G401.6 (cell line): ENCODE measurements around the gene DGKQ.

Experiments used
- FAIRE-seq: peaks from 2 replicates; lab custom pipeline; 2012; peaks lifted over from hg19 to GRCh38; lab: Jason Lieb, UNC

Gene DGKQ

DNA sequence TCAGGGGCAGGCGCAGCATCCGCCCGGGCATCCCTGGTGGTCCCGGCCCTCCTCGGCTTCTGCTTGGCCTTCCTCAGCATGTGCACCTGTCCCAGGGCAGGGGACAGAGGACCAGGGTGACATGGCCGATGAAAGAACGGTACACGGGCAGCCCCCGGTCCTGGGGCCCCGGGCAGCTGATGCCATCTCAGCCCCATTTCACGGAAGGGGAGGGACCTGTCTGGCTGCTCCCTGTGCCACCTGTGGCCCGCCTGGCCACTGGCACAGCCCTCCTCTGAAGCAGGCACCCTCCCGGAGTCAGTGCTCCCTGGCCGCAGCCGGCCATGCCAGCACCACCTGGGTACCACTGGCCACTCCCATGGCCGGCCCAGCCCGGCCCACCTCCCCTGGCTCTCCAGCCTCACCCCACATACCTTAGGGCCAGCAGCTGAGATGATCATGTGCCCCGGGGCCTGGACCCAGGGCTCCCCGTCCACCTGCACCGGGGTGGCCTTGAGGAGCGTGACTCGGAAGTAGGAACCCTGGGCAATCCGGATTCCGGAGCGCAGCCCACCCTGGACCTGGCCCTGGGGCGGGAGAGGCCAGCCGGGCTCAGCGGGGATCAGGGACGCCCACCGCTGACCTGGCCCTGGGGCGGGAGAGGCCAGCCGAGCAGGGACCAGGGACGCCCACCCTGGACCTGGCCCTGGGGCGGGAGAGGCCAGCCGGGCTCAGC, 12.6 kb downstream of the DGKQ start:
- FAIRE-seq: no peak

DNA sequence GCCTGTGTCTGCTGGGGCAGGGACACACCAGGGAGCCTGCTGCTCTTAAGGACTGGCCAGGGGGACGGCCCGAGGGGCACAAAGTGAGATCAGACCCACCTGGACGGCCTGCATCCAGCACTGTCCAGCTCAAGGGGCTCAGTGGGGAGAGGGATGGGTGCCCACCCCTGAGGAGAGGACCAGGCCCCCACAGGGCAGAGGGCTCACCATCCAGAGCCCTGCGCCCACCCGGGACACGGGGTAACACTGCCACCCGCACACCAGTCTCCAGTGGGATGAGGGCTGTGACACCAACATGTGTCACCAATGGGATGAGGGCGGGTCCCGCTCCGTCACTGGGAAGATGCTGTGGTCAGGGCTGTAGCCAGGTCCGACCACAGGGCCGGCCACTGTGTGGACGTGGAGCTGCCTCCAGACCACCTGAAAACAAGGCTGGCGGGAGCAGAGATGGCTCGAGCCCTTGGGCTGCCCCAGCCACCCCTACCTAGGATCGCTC, 13.2 kb downstream of the DGKQ start:
- no peak for FAIRE-seq

DNA sequence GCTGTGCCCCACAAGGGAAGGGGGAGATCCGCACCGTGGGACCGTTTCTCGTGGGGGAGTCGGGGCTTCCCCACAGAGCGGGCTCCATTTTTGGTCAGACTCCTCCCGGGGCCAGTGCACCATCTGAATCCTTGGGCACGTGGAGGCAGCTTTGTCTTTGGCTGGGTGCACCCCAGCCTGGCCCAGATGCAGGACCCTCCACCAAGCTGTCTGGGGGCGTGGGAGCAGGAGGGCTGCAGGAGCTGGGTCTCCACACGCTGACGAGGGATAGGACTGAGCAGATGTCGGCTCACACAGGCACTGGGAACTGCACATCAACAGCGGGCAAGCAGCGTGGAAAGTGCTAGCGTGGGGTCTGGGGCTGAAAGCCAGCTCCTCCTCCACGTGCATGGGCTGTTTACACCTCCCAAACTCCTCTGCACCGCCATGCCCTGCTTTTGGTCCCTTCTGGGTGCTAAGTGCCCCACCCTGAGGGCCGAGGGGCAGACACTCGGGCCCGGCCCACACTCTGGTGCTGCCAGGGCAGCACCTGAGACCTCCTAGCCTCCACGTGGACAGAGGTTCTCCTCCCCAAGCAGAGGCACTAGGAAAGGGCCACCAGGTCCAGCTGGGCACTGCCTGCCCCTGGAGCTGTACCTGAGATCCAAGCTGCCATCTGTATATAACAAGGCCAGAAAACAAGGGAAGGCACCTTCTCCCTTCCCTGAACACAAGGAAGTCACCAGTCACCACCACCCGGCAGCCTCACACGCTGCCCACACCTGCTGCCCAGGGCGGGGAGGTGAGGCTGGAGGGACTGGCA, 13.8 kb downstream of the DGKQ start:
- no peak for FAIRE-seq

DNA sequence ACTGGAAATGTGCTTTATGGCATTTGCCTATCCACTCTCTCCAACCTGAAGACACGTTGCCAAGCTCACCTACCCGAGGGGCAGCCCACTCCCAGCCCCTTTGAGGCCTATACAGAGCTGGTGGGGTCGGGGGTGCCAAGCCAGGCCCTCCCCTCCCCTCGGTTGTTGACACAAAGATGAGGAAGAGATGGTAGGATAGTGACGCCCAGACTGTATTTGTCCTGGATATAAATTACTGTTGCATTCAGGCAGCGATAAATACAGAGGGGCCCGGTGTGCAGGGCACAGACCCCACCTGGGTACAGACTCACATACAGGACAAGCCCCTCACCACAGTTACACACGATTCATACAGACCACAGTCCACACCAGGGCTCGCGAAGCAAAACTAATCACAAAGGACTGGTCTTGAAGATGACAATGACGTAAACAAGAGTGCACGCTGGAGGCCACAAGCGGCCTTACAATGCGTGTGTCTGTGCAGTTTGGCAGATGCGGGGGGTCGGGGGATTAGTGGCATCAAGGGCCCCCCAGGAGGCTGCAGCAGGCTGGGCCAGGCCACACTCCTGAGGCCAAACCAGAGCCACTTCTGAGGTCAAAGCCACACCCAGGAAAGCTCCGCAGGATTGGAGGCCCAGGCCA, 14.6 kb downstream of the DGKQ start:
- no peak for FAIRE-seq

DNA sequence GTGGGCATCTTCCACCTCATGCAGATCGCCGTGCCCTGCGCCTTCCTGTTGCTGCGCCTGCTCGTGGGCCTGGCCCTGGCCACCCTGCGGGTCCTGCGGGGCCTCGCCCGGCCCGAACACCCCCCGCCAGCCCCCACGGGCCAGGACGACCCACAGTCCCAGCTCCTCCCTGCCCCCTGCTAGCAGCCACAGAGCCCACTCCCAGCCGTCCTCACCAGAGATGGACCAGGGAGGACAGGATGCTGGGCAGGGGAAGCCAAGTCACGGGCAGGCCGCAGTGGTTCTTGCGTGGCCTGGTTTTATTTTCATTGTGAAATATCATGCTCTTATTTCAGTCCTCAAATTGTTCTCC, 15.1 kb downstream of the DGKQ start:
- no peak for FAIRE-seq

DNA sequence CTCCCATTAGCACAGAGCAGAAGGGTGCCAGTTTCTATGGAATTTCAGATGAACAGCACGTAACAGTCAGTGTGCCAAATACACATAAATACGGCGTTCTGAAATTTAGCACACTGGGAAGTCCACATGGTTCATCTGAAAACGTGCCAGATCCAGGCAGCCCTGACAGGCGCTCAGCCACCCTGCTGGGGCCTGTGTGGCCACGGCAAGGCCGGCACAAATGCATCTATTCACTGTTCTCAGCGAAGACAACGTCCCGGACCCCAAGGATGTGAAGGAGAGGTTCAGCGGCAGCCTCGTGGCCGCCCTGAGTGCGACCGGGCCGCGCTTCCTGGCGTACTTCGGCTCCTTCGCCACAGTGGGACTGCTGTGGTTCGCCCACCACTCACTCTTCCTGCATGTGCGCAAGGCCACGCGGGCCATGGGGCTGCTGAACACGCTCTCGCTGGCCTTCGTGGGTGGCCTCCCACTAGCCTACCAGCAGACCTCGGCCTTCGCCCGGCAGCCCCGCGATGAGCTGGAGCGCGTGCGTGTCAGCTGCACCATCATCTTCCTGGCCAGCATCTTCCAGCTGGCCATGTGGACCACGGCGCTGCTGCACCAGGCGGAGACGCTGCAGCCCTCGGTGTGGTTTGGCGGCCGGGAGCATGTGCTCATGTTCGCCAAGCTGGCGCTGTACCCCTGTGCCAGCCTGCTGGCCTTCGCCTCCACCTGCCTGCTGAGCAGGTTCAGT, 15.6 kb downstream of the DGKQ start:
- FAIRE-seq: no peak

DNA sequence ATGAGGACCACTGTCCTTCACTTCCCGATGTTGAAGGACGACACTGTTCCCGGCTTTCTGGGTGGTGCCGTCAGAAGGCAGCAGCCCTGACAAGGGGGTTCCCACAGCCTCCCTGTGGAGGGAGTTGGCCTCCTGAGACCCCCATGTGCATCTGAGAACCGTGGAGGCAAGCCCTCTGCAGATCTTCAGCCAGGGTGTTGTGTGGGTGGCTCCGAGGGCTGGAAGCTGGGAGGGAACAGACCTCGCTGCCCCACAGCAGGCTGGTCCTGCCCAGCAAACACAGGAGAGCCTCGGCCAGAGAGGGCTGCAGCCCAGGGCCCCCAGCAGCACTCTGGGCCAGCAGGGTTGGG, 16.2 kb downstream of the DGKQ start:
- no peak for FAIRE-seq

DNA sequence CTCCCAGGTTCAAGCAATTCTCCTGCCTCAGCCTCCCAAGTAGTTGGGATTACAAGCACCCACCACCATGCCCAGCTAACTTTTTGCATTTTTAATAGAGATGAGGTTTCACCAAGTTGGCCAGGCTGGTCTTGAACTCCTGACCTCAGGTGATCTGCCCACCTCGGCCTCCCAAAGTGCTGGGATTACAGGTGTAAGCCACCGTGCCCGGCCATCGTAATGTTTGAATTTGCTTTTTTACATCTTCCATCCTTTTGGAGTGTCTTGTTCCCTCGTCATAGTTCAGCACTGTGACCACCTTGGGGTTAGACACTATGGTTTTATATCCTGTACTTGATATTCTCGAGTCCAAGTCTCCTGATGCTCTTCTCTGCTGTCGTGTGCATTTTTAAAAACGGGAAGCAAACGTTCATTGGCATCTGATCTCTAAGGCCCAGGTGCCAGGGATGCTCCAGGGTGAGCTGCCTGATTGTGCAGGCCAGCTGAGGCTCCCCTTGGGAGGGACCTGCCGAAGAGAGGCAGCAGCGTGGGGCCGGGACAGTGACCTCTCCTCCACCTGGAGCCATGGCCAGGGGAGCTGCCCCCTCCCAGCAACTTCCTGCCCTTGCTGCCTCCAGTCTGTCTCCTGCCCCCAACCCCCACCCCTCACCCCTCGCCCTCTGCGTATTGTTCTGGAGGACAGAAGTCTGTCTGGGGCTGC, 16.7 kb downstream of the DGKQ start:
- no peak for FAIRE-seq

DNA sequence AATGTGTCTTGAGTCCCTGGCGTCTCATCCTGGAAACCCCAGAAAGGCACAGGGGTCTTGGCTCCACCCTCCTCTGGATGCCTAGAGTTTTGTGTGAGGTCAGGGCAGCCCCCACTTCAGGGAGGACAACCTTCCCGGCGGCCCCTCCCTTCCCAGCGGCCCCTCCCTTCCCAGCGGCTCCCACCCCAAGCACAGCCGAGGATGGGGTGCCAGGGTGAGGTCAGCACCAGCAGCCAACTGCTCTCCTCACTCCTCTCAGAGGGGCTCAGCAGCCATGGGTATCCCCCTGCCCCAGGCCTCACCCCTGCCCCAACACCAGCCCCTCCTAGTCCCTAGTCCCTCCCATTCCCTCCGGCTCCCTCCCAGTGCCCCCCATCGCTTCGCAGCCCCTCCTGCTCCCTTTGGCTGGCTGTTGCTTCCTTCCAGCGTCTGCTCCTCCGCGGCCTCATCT, 17.4 kb downstream of the DGKQ start:
- FAIRE-seq: no peak

DNA sequence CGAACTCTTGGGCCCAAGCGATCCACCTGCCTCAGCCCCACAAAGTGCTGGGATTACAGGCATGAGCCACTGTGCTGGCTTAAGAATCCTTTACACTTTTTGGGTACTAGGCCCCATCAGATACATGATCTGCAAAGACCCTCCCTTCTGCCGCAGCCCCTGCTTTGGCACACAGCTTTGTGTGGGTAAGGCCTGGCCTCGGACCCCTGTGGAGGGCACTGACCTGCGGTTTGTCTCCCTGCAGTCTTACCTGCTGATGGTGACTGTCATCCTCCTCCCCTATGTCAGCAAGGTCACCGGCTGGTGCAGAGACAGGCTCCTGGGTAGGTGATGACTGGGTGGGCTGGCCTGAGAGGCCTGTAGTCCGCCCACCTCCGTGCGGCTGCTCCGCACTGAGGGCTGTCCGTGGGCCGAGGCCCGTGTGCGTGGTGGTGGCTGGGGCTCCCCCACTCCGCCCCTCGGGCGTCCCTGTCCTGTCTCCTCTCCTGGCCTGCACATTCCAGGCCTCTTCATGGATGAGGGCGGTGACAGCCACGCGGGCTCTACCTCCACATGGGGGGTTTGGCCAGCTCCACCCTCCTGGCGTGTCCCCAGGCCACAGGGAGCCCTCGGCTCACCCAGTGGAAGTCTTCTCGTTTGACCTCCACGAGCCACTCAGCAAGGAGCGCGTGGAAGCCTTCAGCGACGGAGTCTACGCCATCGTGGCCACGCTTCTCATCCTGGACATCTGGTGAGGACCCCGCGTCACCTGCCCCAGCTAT, 18.0 kb downstream of the DGKQ start:
- FAIRE-seq: no peak

DNA sequence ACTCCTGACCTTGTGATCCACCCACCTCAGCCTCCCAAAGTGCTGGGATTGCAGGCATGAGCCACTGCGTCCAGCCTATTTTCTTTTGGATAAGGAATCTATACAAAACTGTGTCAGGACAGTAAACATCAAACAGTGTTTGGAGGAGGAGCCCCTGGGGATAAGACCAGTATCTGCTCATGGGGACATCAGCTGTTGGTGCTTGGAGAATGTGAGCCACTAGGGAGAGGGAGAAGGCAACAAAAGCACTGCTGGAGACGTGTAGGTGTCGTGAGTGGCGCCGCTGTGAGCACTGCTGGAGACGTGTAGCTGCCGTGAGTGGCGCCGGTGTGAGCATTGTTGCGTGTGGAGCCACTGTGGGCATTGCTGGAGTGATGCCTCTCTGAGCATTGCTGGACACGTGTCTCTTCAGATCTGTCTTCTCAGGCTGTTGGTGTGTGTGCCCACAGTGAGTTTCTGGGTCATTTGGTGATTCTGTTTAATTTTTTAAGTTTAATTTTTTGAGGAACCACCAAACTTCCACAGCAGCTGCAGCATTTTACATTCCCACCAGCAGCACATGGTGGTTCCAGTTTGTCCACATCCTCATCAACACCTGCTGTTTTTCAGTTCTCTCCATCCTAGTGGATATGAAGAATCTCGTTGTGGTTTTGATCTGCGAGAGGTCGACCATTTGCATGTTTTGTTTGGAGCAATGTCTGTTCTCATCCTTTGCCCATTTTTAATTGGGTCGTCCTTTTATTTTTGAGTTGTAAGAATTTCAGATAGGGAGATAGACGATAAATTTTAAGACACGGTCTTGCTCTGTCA, 19.0 kb downstream of the DGKQ start:
- FAIRE-seq: no peak

DNA sequence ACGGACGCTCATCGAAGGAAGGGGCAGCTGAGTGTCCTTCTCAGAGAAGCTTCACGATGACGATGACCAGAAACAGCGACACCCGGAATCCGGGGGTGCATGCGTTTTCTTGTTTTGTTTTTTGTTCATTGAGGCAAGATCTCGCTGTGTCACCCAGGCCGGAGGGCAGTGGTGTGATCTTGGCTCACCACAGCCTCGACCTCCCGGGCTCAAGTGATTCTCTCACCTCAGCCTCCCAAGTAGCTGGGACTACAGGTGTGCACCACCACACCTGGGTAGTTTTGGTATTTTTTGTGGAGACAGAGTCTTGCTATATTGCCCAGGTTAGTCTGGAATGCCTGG, 19.8 kb downstream of the DGKQ start:
- no peak for FAIRE-seq

DNA sequence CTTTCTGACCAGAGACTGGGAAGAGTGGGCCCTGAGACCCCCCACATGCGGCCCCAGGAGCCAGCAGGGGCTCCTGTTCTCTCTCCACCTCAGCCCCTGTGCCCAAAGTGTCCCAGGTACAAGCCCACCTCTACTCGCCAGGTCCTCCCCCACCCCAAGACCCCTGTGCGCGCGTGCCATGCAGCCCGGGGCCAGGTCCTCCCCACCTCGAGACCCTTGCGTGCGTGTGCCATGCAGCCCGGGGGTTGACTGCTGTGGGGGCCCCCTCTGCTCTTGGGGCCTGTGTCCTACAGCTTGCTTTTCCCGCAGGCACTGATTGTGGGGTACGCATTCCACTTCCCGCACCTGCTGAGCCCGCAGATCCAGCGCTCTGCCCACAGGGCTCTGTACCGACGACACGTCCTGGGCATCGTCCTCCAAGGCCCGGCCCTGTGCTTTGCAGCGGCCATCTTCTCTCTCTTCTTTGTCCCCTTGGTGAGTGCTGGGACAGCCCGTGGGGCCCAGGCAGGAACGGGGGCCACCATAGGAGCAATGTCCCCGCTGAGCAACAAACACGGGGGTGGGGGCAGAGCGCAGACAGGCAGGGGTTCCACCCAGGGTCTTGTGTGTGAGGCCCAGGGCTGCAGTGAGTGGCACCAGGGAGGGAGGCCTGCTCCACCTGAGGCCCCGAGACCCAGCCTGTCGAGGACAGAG, 20.3 kb downstream of the DGKQ start:
- no peak for FAIRE-seq

DNA sequence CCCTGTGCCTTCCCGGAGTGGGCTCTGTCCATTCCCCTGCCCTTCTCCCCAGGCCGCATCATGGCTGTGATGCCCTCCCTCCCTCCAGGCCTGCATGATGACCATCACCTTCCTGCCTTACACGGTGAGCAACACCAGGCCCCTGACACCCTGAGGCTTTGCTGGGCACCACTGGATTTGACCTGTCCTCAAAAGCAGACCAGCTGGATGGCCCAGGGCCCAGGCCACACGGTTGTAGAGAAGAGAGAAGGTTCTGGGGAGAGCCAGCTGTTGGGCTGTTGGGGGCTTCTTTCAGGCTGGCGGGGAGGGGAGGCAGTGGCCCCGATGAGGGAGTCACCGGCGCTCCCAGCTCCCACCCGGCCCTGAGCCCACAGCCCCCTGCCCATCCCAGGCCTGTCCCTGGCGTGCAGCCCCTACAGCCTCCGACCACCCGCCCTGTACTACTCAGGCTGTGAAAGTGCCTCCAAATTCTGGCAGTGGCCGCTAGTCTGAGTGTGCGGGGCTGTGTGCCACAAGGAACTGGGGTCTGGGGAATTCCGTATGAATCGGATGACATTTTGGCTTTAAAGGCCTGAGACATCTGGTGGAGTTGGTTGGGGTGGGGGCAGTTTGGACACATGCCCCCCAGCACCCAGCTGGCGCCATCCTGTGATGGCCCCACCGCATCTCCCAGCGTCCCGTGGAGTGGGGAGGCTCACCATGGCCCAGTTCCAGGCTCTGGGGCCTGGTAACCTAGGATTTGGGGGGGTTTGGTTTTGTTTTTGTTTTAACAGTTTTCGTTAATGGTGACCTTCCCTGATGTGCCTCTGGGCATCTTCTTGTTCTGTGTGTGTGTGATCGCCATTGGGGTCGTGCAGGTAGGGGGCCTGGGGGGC, 21.5 kb downstream of the DGKQ start:
- FAIRE-seq: no peak

DNA sequence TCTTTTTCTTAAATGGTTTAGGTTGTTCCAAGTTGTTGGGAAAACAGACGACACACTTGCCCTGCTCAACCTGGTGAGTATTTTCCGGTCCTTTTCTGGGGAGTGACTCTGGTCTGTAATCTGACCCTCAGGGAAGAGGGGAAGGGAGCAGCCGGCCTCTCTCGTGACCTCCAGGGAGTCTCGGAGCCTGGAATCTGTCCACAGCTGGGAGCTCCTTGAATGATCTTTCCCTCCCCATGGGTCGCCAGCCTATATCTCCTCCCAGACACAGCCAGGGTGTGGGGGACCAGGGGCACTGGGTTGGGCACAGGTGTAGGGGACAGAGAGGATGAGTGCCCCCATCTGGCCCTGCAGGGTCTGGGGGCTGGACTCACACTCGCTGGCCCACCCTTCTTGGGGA, 22.2 kb downstream of the DGKQ start:
- no peak for FAIRE-seq

DNA sequence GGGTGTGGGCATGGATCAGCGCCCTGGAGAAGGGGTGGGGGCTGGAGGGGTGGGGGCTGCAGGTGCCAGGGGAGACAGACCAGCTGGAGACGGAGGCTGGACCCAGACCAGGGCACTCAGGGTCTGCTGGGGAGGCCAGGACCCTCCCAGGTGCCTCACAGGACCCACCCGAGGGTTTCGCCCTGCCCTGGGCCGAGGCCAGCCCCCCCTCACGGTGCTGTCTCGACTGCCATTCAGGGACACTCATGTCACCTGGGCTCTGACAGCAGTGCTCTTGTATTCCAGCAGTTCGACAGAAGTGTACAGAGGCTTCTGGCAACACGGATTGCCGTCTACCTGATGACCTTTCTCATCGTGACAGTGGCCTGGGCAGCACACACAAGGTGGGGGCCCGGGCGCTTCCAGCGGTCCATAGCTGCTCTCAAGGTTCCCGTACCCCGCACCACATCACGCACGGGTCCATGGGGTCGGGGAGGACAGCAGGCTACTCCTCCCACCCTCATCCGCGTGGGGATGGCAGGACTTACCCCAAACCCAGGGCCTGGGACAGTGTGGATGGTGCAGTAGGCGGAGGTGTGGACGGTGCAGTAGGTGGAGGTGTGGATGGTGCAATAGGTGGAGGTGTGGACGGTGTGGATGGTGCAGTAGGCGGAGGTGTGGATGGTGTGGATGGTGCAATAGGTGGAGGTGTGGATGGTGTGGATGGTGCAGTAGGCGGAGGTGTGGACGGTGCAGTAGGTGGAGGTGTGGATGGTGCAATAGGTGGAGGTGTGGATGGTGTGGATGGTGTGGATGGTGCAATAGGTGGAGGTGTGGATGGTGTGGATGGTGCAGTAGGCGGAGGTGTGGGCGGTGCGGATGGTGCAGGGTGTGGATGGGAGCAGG, 23.0 kb downstream of the DGKQ start:
- FAIRE-seq: no peak

DNA sequence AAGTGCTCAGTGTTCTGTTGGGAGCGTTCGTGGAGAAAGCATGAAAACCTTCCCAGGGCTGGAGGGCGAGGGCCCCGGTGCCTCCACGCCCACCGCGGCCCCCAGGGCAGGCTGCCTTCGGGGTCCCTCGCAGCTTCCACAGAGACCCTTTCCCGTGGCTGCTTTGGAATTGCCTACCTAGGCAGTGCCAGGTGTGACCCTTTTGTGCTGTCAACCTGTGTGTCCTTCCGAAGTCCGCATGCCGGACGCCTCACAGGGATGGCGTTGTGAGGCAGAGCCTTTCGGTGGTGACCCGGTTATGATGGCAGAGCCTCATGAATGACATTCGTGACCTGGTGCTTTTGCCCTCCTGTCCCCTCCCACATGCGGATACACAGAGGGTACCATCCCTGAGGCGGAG, 23.7 kb downstream of the DGKQ start:
- no peak for FAIRE-seq

DNA sequence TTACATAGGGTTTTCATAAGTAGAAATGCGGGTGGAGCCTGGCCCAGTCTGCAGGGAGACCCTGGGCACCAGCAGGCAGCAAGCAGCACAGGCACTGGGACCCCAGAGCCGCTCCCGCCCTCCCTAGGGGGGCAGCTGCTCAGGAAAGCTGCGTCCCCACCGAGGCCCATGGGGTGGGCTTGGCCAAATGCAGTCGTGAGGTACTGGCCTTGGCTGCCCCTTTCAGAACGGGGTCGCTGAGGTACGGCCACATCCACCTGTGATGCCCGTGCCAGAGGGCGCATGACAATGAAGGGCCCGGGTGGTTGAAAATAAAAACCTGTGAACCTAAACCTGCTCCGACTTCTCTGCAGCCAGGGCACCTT, 24.5 kb downstream of the DGKQ start:
- no peak for FAIRE-seq
